ENCODE data around the gene RCC2.

RCC2 gene

GRCh38 chr1:17425806-17426600 lies 13.5 kb downstream of the RCC2 start:
- no peak for DNase-seq (ENCODE audit: low spot score)
- no peak for TF ChIP-seq CTCF (IDR thresholded peaks at IDR 0.05; ENCODE audit: extremely low read depth, missing control alignments)

- TF ChIP-seq CTCF (IDR thresholded peaks at IDR 0.05; ENCODE audit: extremely low read depth, missing control alignments): no peak
- DNase-seq (ENCODE audit: low spot score): no peak
These were observed 15.7 kb downstream of the RCC2 start for GRCh38 chr1:17423781-17424245.

GRCh38 chr1:17422461-17422860 lies 17.0 kb downstream of the RCC2 start:
- DNase-seq (ENCODE audit: low spot score): no peak
- no peak for TF ChIP-seq CTCF (IDR thresholded peaks at IDR 0.05; ENCODE audit: extremely low read depth, missing control alignments)

- DNase-seq (ENCODE audit: low spot score): no peak
- no peak for TF ChIP-seq CTCF (IDR thresholded peaks at IDR 0.05; ENCODE audit: extremely low read depth, missing control alignments)
These were observed 19.0 kb downstream of the RCC2 start for GRCh38 chr1:17420391-17420918.

- TF ChIP-seq CTCF (IDR thresholded peaks at IDR 0.05; ENCODE audit: extremely low read depth, missing control alignments): peak; percentile 100
These were observed 19.7 kb downstream of the RCC2 start for GRCh38 chr1:17419626-17420328.

GRCh38 chr1:17416389-17416788 lies 23.1 kb downstream of the RCC2 start:
- TF ChIP-seq CTCF (IDR thresholded peaks at IDR 0.05; ENCODE audit: extremely low read depth, missing control alignments): no peak
- DNase-seq (ENCODE audit: low spot score): no peak

More at GRCh38 chr1:17419626-17420328, 19.7 kb downstream of the RCC2 start:
- peak; percentile 82 for DNase-seq (ENCODE audit: low spot score)

GRCh38 chr1:17414022-17414421 lies 25.5 kb downstream of the RCC2 start:
- TF ChIP-seq CTCF (IDR thresholded peaks at IDR 0.05; ENCODE audit: extremely low read depth, missing control alignments): no peak

More at GRCh38 chr1:17414022-17414421, 25.5 kb downstream of the RCC2 start:
- DNase-seq (ENCODE audit: low spot score): no peak

Data from GM20000 (cell line).